ENCODE measurements around the gene TRIM25. TPM values are rescaled to one million over a fixed set of nuclear protein-coding genes. Genes with fewer than 3 reads are reported as not detected.

The TRIM25 gene
- total and polyA plus RNA-seq, 2 of the 8 experiments (the other 6 are each of a cell fraction or from before 2014, with no cell fraction given) = 16.6 to 38.9 TPM

DNA sequence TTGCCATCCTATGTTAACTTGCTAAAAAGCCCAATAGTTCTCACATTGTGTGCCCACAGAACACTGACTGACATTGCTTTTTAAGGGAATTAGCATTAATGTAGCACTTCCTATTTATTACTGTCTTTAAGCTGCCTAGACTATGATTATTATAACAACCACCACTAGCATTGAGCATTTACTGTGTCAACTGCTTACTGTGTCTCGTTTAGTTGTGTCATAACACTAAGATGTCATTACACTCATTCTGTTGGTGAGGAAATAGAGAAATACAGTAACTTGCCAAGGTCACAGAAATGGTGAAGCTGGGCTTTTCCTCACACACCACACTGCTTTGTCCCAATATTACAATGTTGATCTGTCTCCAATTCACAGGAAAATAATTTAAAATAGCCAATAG, 30.2 kb downstream of the TRIM25 start (continued):
- TF ChIP-seq CHD2 (IDR thresholded peaks at IDR 0.05; ENCODE audit: low read length) = no peak
- no peak for TF ChIP-seq MAFK (IDR thresholded peaks at IDR 0.05; ENCODE audit: low read depth, low read length)
- no peak for TF ChIP-seq SP4 (IDR thresholded peaks at IDR 0.05; ENCODE audit: low read length)
- no peak for TF ChIP-seq CREB1 (IDR thresholded peaks at IDR 0.05)
- no peak for TF ChIP-seq TAF1 (IDR thresholded peaks at IDR 0.05; ENCODE audit: low read depth, low read length)

Data from H1 (cell line).